Measurements from ENCODE around the gene DPEP1. TPM values are rescaled to one million over a fixed set of nuclear protein-coding genes. Genes with fewer than 3 reads are reported as not detected.
A peak's percentile ranks its signal among the peaks of the same experiment; 100 is the strongest.
"Not testable (repeated sequence)": the region's sequence is repeated elsewhere in the genome, so short reads cannot be mapped to it uniquely, and the experiment has no call there.

The DPEP1 gene
- total and polyA plus RNA-seq, 3 experiments from 2014 or later: not detected

DNA sequence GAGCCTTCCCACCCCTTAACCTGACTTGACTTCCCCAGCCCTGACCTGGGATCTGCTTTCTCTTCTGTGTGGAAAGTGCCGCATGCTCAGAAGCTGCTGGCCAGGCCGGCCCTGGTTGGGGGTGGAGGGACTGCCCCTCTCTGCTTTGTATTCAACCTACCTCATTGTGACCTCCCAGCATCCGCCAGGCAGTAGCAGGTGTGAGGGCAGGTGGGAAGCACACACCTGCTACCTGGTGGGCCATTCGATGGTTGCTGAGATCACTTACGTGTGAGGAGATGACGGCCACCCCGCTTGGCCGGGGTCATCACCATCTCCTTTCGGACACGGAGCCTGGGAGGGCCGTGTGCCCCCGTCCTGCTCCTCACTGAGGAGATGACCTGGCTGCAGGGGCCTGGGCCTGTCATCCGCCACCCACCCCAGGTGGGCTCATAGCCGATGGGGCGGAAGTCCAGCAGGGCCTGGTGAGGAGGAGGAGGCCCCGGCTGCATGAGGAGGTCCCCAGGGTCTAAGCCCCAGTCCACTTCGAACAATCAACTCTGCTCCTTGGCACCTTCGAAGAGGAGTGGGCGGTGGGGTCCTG, 30.7 kb upstream of the DPEP1 start:
- H3K9me3 Mint-ChIP-seq: no peaks in the 10 kb centered on the region

GRCh38 chr16:89583197-89583894, 30.1 kb upstream of the DPEP1 start:
- Histone ChIP-seq H3K27ac (ENCODE audit: low read depth, low read length) (no peak overlapping the region), H3K36me3 (ENCODE audit: insufficient read depth, low read length) (no peaks in the 10 kb centered on the region), H3K27me3 (ENCODE audit: insufficient read depth, low read length, poor library complexity, severe bottlenecking) (no peaks in the 10 kb centered on the region), H3K4me1 (ENCODE audit: insufficient read depth, low read length) (no peaks in the 10 kb centered on the region), H3K9me3 (ENCODE audit: low read length) (no peaks in the 10 kb centered on the region), H3K4me3 (ENCODE audit: low read length) (no peak overlapping the region)
- Mint-ChIP-seq H3K27me3 (no peaks in the 10 kb centered on the region), H3K4me3 (no peak overlapping the region), H3K9me3 (no peaks in the 10 kb centered on the region), H3K4me1 (peaks cover 0 to 1% (median 0%) of the 10 kb centered on the region in 3 donors), H3K27ac (no peak overlapping the region), H3K36me3 (no peaks in the 10 kb centered on the region)
- no peak for DNase-seq
- ChIA-PET CTCF (no interaction called here), POLR2A (no interaction called here)

More for the DNA sequence above, 30.7 kb upstream of the DPEP1 start:
- CTCF ChIA-PET: no interaction called here
- Mint-ChIP-seq H3K36me3 (no peaks in the 10 kb centered on the region), H3K4me1 (peaks cover 0 to 1% (median 0%) of the 10 kb centered on the region in 3 donors), H3K27me3 (no peaks in the 10 kb centered on the region), H3K27ac (no peak overlapping the region), H3K4me3 (no peak overlapping the region)
- Histone ChIP-seq H3K27me3 (ENCODE audit: insufficient read depth, low read length, poor library complexity, severe bottlenecking) (no peaks in the 10 kb centered on the region), H3K36me3 (ENCODE audit: insufficient read depth, low read length) (no peaks in the 10 kb centered on the region), H3K27ac (ENCODE audit: low read depth, low read length) (no peak overlapping the region), H3K4me1 (ENCODE audit: insufficient read depth, low read length) (no peaks in the 10 kb centered on the region), H3K4me3 (ENCODE audit: low read length) (no peak overlapping the region), H3K9me3 (ENCODE audit: low read length) (no peaks in the 10 kb centered on the region)
- POLR2A ChIA-PET: no interaction called here
- no peak for DNase-seq

DNA sequence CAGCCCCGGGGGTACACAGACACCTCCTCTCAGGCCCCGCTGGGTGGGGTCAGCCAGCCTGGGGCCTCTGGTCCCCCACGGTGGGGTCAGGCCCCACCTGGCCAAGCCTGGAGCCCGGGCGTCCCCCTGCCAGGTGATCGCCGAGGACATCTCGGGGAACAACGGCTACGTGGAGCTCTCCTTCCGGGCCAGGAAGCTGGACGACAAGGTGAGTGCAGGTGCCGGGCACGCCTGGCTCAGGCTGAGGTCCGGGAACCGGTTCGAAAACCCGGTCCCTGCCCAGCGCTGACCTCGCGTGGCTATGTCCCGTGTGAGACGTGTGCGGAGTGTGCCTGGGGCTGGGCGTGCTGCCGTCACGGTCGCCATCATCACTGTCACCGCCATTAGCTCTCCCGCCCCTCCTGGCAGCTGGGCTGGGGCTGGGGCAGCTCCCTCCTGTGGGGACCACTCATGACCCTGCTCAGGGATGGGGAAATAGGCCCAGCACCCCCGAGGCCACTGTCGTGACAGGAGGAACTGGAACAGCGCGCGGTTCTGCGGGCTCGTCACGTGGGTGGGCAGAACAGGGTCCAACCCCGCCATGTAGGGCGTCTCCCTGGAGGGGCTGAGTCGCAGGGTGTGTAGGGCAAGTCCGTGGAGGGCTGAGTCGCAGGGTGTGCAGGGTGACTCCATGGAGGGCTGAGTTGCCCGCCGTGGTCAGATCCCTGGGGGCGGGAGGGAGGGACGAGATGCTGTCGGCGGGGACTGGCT, 29.4 kb upstream of the DPEP1 start:
- no peak overlapping the region for H3K27ac Mint-ChIP-seq
- Histone ChIP-seq H3K4me1 (ENCODE audit: insufficient read depth, low read length) (no peaks in the 10 kb centered on the region), H3K36me3 (ENCODE audit: insufficient read depth, low read length) (no peaks in the 10 kb centered on the region), H3K9me3 (ENCODE audit: low read length) (no peaks in the 10 kb centered on the region), H3K27me3 (ENCODE audit: insufficient read depth, low read length, poor library complexity, severe bottlenecking) (no peaks in the 10 kb centered on the region), H3K4me3 (ENCODE audit: low read length) (no peak overlapping the region), H3K27ac (ENCODE audit: low read depth, low read length) (no peak overlapping the region)
- H3K27me3 Mint-ChIP-seq: no peaks in the 10 kb centered on the region
- POLR2A ChIA-PET: no interaction called here
- H3K36me3 Mint-ChIP-seq: no peaks in the 10 kb centered on the region
- no peaks in the 10 kb centered on the region for H3K9me3 Mint-ChIP-seq
- CTCF ChIA-PET: no interaction called here
- no peak overlapping the region for H3K4me3 Mint-ChIP-seq
- H3K4me1 Mint-ChIP-seq: peaks cover 0 to 1% (median 0%) of the 10 kb centered on the region in 3 donors
- DNase-seq: no peak

GRCh38 chr16:89584768-89585549, 28.5 kb upstream of the DPEP1 start:
- Histone ChIP-seq H3K4me1 (ENCODE audit: insufficient read depth, low read length) (no peaks in the 10 kb centered on the region), H3K27me3 (ENCODE audit: insufficient read depth, low read length, poor library complexity, severe bottlenecking) (no peaks in the 10 kb centered on the region), H3K4me3 (ENCODE audit: low read length) (no peak overlapping the region), H3K27ac (ENCODE audit: low read depth, low read length) (no peak overlapping the region), H3K9me3 (ENCODE audit: low read length) (no peaks in the 10 kb centered on the region), H3K36me3 (ENCODE audit: insufficient read depth, low read length) (no peaks in the 10 kb centered on the region)
- DNase-seq: no peak
- no peak overlapping the region for H3K27ac Mint-ChIP-seq
- H3K4me1 Mint-ChIP-seq: peaks cover 0 to 1% (median 0%) of the 10 kb centered on the region in 3 donors
- no peaks in the 10 kb centered on the region for H3K36me3 Mint-ChIP-seq
- no peak overlapping the region for H3K4me3 Mint-ChIP-seq
- no peaks in the 10 kb centered on the region for H3K9me3 Mint-ChIP-seq
- no peaks in the 10 kb centered on the region for H3K27me3 Mint-ChIP-seq
- CTCF ChIA-PET: no interaction called here
- POLR2A ChIA-PET: no interaction called here

DNA sequence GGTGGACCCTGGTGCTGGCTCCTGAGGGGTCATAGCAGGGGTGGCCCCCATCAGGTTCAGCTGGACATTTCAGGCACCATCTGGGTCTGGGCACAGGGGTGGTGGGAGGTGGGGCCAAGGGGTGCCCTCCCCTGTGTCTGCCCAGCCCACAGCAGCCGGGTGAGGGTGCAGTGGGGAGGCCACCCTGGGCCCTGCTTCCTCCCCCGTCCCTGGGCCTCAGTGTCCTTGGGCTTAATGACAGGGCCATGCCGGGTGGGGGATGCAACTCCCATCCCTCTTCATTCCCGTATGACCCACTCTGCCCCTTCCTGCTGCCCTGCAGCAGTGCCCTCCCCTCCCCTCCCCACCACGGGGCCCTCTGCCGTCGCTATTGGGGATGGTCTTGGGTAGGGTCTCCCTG, 27.2 kb upstream of the DPEP1 start:
- no peak for DNase-seq
- no peak overlapping the region for H3K4me3 Mint-ChIP-seq
- CTCF ChIA-PET: no interaction called here
- POLR2A ChIA-PET: no interaction called here
- H3K27ac Mint-ChIP-seq: no peak overlapping the region
- H3K36me3 ChIP-seq (ENCODE audit: insufficient read depth, low read length): no peaks in the 10 kb centered on the region
- peaks cover 0 to 1% (median 0%) of the 10 kb centered on the region in 3 donors for H3K4me1 Mint-ChIP-seq
- H3K4me3 ChIP-seq (ENCODE audit: low read length): no peak overlapping the region
- no peaks in the 10 kb centered on the region for H3K27me3 Mint-ChIP-seq
- H3K9me3 ChIP-seq (ENCODE audit: low read length): no peaks in the 10 kb centered on the region
- no peak overlapping the region for H3K27ac ChIP-seq (ENCODE audit: low read depth, low read length)
- no peaks in the 10 kb centered on the region for H3K4me1 ChIP-seq (ENCODE audit: insufficient read depth, low read length)
- H3K9me3 Mint-ChIP-seq: no peaks in the 10 kb centered on the region
- no peaks in the 10 kb centered on the region for H3K27me3 ChIP-seq (ENCODE audit: insufficient read depth, low read length, poor library complexity, severe bottlenecking)
- no peaks in the 10 kb centered on the region for H3K36me3 Mint-ChIP-seq

GRCh38 chr16:89586853-89587252, 26.6 kb upstream of the DPEP1 start:
- no peak overlapping the region for H3K4me3 Mint-ChIP-seq
- POLR2A ChIA-PET: no interaction called here
- H3K27me3 ChIP-seq (ENCODE audit: insufficient read depth, low read length, poor library complexity, severe bottlenecking): no peaks in the 10 kb centered on the region

GRCh38 chr16:89587676-89588075, 25.8 kb upstream of the DPEP1 start:
- H3K9me3 ChIP-seq (ENCODE audit: low read length); H3K36me3 Mint-ChIP-seq; H3K4me1 ChIP-seq (ENCODE audit: insufficient read depth, low read length); POLR2A ChIA-PET; H3K27ac ChIP-seq (ENCODE audit: low read depth, low read length); H3K4me1 Mint-ChIP-seq; DNase-seq; H3K4me3 Mint-ChIP-seq; H3K27me3 Mint-ChIP-seq; H3K36me3 ChIP-seq (ENCODE audit: insufficient read depth, low read length); H3K27me3 ChIP-seq (ENCODE audit: insufficient read depth, low read length, poor library complexity, severe bottlenecking); H3K4me3 ChIP-seq (ENCODE audit: low read length); CTCF ChIA-PET; H3K9me3 Mint-ChIP-seq: not testable (repeated sequence)
- peak overlapping the region in 1 of 8 donors; percentile 63 for H3K27ac Mint-ChIP-seq

More at GRCh38 chr16:89586853-89587252, 26.6 kb upstream of the DPEP1 start:
- Mint-ChIP-seq H3K27ac (no peak overlapping the region), H3K36me3 (no peaks in the 10 kb centered on the region), H3K9me3 (no peaks in the 10 kb centered on the region), H3K27me3 (no peaks in the 10 kb centered on the region), H3K4me1 (peaks cover 0 to 1% (median 0%) of the 10 kb centered on the region in 3 donors)
- peak in 1 of 5 donors; percentile 43 for DNase-seq
- H3K4me3 ChIP-seq (ENCODE audit: low read length): no peak overlapping the region
- H3K9me3 ChIP-seq (ENCODE audit: low read length): no peaks in the 10 kb centered on the region
- no peaks in the 10 kb centered on the region for H3K36me3 ChIP-seq (ENCODE audit: insufficient read depth, low read length)
- CTCF ChIA-PET: no interaction called here
- no peak overlapping the region for H3K27ac ChIP-seq (ENCODE audit: low read depth, low read length)
- no peaks in the 10 kb centered on the region for H3K4me1 ChIP-seq (ENCODE audit: insufficient read depth, low read length)
